Mucosa of rectum (tissue), 2 donors: ENCODE results near the gene ECT2L.

Experiments
- H3K27ac ChIP-seq, 2 donors: one replicate each; pipeline ENCODE4 v1.7.0; 2013; ENCODE audit warnings: inconsistent platforms in 2 of 2, low read depth in 2 of 2, low read length in 2 of 2
- H3K27me3 ChIP-seq, 2 donors: one replicate each; pipeline ENCODE4 v1.7.0; 2013; ENCODE audit warnings: low read length in 2 of 2; ENCODE audit not compliant: control insufficient read depth in 2 of 2, insufficient read depth in 2 of 2
- H3K36me3 ChIP-seq, 2 donors: one replicate each; pipeline ENCODE4 v1.7.0; 2013; ENCODE audit warnings: low read length in 2 of 2; ENCODE audit not compliant: control insufficient read depth in 2 of 2, insufficient read depth in 2 of 2
- H3K4me1 ChIP-seq, 2 donors: one replicate each; pipeline ENCODE4 v1.7.0; 2013; ENCODE audit warnings: low read length in 2 of 2, mild to moderate bottlenecking in 1 of 2; ENCODE audit not compliant: control insufficient read depth in 2 of 2, insufficient read depth in 2 of 2
- H3K4me3 ChIP-seq, 2 donors: one replicate each; pipeline ENCODE4 v1.7.0; 2013; ENCODE audit warnings: low read length in 2 of 2
- H3K9ac ChIP-seq, 2 donors: one replicate each; pipeline ENCODE4 v1.7.0; 2013; ENCODE audit warnings: low read length in 2 of 2, low read depth in 1 of 2, mild to moderate bottlenecking in 1 of 2
- H3K9me3 ChIP-seq, 2 donors: one replicate each; pipeline ENCODE4 v1.7.0; 2013; ENCODE audit warnings: low read length in 2 of 2; ENCODE audit not compliant: control insufficient read depth in 2 of 2
- donor health status: healthy.
- donor health status: Normal muscosa, but diverticular disease.

ECT2L gene

DNA sequence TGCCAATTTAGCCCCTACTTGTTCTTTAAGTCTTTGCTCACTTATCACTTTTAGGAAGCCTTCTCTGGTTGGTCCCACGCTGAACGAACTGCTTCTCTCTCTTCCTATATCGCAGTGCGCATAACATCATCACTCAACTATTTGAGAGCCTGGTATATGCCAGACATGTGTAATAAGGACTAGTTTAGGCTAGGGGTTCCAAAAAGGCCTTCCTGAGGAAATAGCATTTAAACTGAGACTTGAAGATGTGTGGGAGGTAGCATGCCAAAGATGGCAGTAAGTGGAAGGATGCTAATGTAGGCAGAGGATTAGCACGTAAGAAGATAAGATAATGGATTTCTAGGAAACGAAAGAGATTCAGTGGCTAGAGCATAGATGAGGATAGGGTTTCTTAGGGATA, 17.6 kb upstream of the ECT2L start:
- Histone ChIP-seq H3K9me3 (no peaks in the 10 kb centered on the region), H3K9ac (no peak overlapping the region), H3K4me1 (peaks cover 5 to 8% of the 10 kb centered on the region in 2 donors), H3K27ac (no peak overlapping the region), H3K27me3 (no peaks in the 10 kb centered on the region), H3K4me3 (no peak overlapping the region), H3K36me3 (peaks cover 6 to 9% of the 10 kb centered on the region in 2 donors)

DNA sequence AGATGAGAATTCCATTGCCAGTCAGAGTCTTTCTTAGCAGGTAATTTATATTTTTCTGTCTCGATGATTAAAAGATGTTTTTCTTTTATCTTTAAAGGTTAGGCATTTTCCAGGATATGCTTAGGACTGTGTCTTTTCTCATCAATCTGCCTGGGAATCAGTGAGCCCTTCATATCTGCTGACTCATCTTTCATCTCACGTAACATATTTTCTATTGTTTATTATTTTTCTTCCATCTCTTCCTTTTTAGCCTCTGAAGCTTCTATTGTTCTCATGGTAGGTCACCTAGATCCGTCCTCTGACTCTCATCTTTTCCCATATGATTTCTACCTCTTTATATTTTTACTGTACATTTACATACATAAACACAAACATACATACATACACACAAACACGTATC, 13.6 kb upstream of the ECT2L start:
- Histone ChIP-seq H3K4me1 (no peaks in the 10 kb centered on the region), H3K27me3 (no peaks in the 10 kb centered on the region), H3K36me3 (peaks cover 13 to 16% of the 10 kb centered on the region in 2 donors), H3K9ac (no peak overlapping the region), H3K27ac (no peak overlapping the region), H3K9me3 (no peaks in the 10 kb centered on the region), H3K4me3 (no peak overlapping the region)

- peaks cover 10 to 16% of the 10 kb centered on the region in 2 donors for H3K36me3 ChIP-seq
- H3K4me3 ChIP-seq: no peak overlapping the region
- H3K27me3 ChIP-seq: no peaks in the 10 kb centered on the region
- no peaks in the 10 kb centered on the region for H3K4me1 ChIP-seq
- H3K9me3 ChIP-seq: no peaks in the 10 kb centered on the region
- no peak overlapping the region for H3K9ac ChIP-seq
- H3K27ac ChIP-seq: no peak overlapping the region
Observed at GRCh38 chr6:138785079-138785478, 10.8 kb upstream of the ECT2L start.

GRCh38 chr6:138785980-138786379, 9.9 kb upstream of the ECT2L start:
- no peaks in the 10 kb centered on the region for H3K9me3 ChIP-seq
- no peak overlapping the region for H3K4me3 ChIP-seq
- no peak overlapping the region for H3K27ac ChIP-seq
- H3K27me3 ChIP-seq: no peaks in the 10 kb centered on the region
- peaks cover 10 to 16% of the 10 kb centered on the region in 2 donors for H3K36me3 ChIP-seq
- H3K4me1 ChIP-seq: no peaks in the 10 kb centered on the region
- no peak overlapping the region for H3K9ac ChIP-seq

- no peaks in the 10 kb centered on the region for H3K9me3 ChIP-seq
- H3K27me3 ChIP-seq: no peaks in the 10 kb centered on the region
- H3K9ac ChIP-seq: no peak overlapping the region
- H3K27ac ChIP-seq: no peak overlapping the region
- no peaks in the 10 kb centered on the region for H3K4me1 ChIP-seq
- H3K4me3 ChIP-seq: no peak overlapping the region
- peaks cover 13 to 16% of the 10 kb centered on the region in 2 donors for H3K36me3 ChIP-seq
Observed at GRCh38 chr6:138787138-138787537, 8.7 kb upstream of the ECT2L start.

- no peak overlapping the region for H3K4me3 ChIP-seq
- H3K9ac ChIP-seq: no peak overlapping the region
Observed at GRCh38 chr6:138796771-138797170, 884 bp downstream of the ECT2L start.

DNA sequence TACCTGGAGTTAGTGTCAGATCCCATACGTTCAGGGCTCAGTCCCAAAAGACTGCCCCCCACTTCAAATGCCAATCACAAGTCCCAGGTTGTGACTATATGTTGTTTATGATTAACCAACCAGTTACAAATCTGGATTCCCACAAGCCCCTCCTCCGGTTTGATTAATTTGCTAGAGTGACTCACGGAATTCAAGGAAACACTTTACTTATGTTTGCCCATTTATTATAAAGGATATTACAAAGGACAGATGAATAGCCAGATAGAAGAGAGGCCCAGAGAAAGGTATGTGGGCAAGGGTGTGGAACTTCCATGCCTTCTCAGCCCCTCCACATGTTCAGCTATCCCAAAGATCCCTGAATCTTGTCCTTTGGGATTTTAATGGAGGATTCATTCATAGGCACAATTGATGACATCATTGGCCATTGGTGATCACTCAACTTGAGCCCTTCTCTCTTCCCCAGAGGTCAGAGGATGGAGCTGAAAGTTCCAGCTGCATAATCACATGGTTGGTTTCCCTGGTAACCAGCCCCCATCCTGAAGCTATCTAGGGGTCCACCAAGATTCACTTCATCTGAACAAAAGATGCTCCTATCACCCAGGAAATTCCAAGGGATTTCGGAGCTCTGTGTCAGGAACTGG, 2.0 kb downstream of the ECT2L start:
- Histone ChIP-seq H3K9me3 (no peaks in the 10 kb centered on the region), H3K4me1 (peaks cover 2 to 5% of the 10 kb centered on the region in 2 donors), H3K27me3 (no peaks in the 10 kb centered on the region), H3K4me3 (no peak overlapping the region), H3K36me3 (peaks cover 0 to 1% of the 10 kb centered on the region in 2 donors), H3K9ac (no peak overlapping the region), H3K27ac (no peak overlapping the region)

More at GRCh38 chr6:138796771-138797170, 884 bp downstream of the ECT2L start:
- no peaks in the 10 kb centered on the region for H3K27me3 ChIP-seq
- H3K4me1 ChIP-seq: peaks cover 2 to 5% of the 10 kb centered on the region in 2 donors
- H3K9me3 ChIP-seq: no peaks in the 10 kb centered on the region
- H3K27ac ChIP-seq: no peak overlapping the region
- peaks cover under 1 to 4% of the 10 kb centered on the region in 2 donors for H3K36me3 ChIP-seq

GRCh38 chr6:138800377-138801150, 4.7 kb downstream of the ECT2L start:
- Histone ChIP-seq H3K4me1 (peaks cover 1 to 5% of the 10 kb centered on the region in 2 donors), H3K36me3 (no peaks in the 10 kb centered on the region)

DNA sequence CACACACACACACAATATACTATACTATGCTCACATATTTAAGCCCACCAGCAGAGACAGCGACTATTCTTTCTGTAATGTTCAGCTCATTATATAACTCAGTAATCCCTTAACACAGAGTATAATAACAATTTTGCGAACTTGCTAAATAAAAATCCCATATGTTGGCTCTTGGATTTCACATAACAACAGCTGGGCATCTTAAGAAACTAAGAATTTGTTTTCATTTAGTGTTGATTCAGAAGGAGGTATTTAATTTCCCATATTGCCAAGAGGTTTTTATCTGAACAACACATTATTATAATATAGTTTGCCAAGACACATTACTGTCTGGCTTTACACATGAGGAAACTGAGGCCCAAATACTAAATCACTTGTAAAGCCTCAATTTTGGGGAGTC, 7.4 kb downstream of the ECT2L start:
- Histone ChIP-seq H3K4me1 (no peaks in the 10 kb centered on the region), H3K9me3 (no peaks in the 10 kb centered on the region), H3K9ac (no peak overlapping the region), H3K4me3 (no peak overlapping the region), H3K27ac (no peak overlapping the region), H3K36me3 (no peaks in the 10 kb centered on the region), H3K27me3 (no peaks in the 10 kb centered on the region)

More at GRCh38 chr6:138800377-138801150, 4.7 kb downstream of the ECT2L start:
- H3K9ac ChIP-seq: no peak overlapping the region
- no peak overlapping the region for H3K4me3 ChIP-seq
- H3K9me3 ChIP-seq: no peaks in the 10 kb centered on the region
- no peak overlapping the region for H3K27ac ChIP-seq
- no peaks in the 10 kb centered on the region for H3K27me3 ChIP-seq

- Histone ChIP-seq H3K27ac (no peak overlapping the region), H3K27me3 (no peaks in the 10 kb centered on the region), H3K4me3 (no peak overlapping the region), H3K9ac (no peak overlapping the region), H3K36me3 (no peaks in the 10 kb centered on the region), H3K9me3 (no peaks in the 10 kb centered on the region), H3K4me1 (no peaks in the 10 kb centered on the region)
Observed at GRCh38 chr6:138803861-138804260, 8.0 kb downstream of the ECT2L start.
